Measurements from ENCODE around the gene RHOD. TPM values are rescaled to one million over a fixed set of nuclear protein-coding genes. Genes with fewer than 3 reads are reported as not detected.

The RHOD gene
- total and polyA plus RNA-seq, 2 of the 8 experiments (the other 6 are each of a cell fraction or from before 2014, with no cell fraction given): 12.1 to 17.6 TPM

DNA sequence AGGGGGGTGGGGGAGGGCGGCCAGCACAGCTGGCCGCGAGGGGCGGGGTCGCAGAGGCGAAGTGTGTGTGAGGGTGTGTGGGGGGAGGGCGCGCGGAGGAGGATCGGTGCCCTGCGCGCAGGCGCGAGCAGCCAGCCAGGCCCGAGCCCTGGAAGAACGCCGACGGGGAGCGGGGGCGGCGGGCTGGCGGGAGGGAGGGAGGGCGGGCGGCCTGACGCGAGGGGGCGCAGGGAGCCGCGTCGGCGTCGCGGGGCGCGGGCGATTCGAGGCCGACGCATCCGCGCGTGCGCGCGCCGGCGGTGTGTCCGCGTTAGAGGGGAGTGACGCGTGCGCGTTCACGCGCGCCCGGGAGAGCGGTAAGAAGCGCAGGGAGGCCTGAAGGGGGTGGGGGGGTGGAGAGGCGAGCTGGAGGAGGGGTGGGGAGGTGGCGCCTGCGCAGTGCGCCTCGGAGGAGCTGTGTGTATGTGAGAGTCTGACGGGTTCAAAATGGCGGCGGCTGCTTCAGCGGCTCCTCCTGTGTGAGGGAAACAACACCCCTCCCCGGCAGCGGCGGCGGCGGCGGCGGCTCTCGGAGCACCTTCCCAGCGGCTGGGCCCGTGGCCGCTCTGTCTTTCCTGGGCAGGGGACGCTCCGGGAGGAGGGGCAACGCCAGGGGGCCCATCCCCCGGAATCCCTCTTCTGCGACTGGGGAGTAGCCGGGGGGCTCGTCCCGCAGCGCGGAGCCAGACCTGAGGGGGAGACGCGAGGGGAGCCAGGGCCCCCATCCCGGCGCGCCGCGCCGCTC is 62.3 kb downstream of the RHOD start, which contains the start of gene KDM2A (continued):
- TF ChIP-seq SAP30 (IDR thresholded peaks at IDR 0.05; ENCODE audit: insufficient read depth, insufficient replicate concordance, low read length) (no peak), POLR2A (IDR thresholded peaks at IDR 0.05; ENCODE audit: control extremely low read depth in 1 of 2, low read depth in 2 of 2, low read length in 2 of 2) (peak; percentile 30 to 52; a peak in 2 of 3 replicates), RNF2 (IDR thresholded peaks at IDR 0.05; ENCODE audit: borderline replicate concordance, low read depth, low read length, missing control alignments, poor library complexity, severe bottlenecking) (no peak), POU5F1 (IDR thresholded peaks at IDR 0.05; ENCODE audit: low read depth, low read length) (no peak), CEBPB (IDR thresholded peaks at IDR 0.05; ENCODE audit: low read depth, low read length) (no peak), CTBP2 (IDR thresholded peaks at IDR 0.05; ENCODE audit: borderline replicate concordance, insufficient read depth, insufficient read length, low read length) (no peak), RFX5 (IDR thresholded peaks at IDR 0.05; ENCODE audit: borderline replicate concordance, low read depth, low read length) (no peak), JUND (IDR thresholded peaks at IDR 0.05; ENCODE audit: low read length) (no peak), TAF1 (IDR thresholded peaks at IDR 0.05; ENCODE audit: low read depth, low read length) (peak; percentile 84), POLR2AphosphoS5 (IDR thresholded peaks at IDR 0.05; ENCODE audit: low read depth, low read length) (peak; percentile 60; the same call in 1 of the 2 replicates), MAFK (IDR thresholded peaks at IDR 0.05; ENCODE audit: low read depth, low read length) (no peak), SIRT6 (IDR thresholded peaks at IDR 0.05; ENCODE audit: low read length) (no peak), KDM5A (IDR thresholded peaks at IDR 0.05; ENCODE audit: low read length) (0 out of 2 replicates have a peak, but pooled peaks have one; percentile 21), NANOG (IDR thresholded peaks at IDR 0.05; ENCODE audit: insufficient read depth, low read depth, low read length, poor library complexity, severe bottlenecking) (no peak), BCL11A (IDR thresholded peaks at IDR 0.05; ENCODE audit: low read depth in 2 of 2, low read length in 2 of 2) (no peak), GABPA (IDR thresholded peaks at IDR 0.05; ENCODE audit: borderline replicate concordance, insufficient read depth, low read length) (no peak), YY1 (IDR thresholded peaks at IDR 0.05; ENCODE audit: low read depth, low read length) (peak; percentile 93), SUZ12 (IDR thresholded peaks at IDR 0.05; ENCODE audit: low read length) (peak; percentile 68; the same call in 1 of the 2 replicates), KDM1A (IDR thresholded peaks at IDR 0.05; ENCODE audit: borderline replicate concordance, low read length) (no peak), SIN3A (conservative IDR thresholded peaks at IDR 0.05 in 1 of 2, IDR thresholded peaks at IDR 0.05 in 1 of 2; ENCODE audit: low read depth in 1 of 2, low read length in 2 of 2) (no peak; a peak in 1 of 4 replicates)
- TF ChIP-seq, protein P1, sequence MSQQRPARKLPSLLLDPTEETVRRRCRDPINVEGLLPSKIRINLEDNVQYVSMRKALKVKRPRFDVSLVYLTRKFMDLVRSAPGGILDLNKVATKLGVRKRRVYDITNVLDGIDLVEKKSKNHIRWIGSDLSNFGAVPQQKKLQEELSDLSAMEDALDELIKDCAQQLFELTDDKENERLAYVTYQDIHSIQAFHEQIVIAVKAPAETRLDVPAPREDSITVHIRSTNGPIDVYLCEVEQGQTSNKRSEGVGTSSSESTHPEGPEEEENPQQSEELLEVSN (IDR thresholded peaks at IDR 0.05): no peak
- TF ChIP-seq, protein P2, sequence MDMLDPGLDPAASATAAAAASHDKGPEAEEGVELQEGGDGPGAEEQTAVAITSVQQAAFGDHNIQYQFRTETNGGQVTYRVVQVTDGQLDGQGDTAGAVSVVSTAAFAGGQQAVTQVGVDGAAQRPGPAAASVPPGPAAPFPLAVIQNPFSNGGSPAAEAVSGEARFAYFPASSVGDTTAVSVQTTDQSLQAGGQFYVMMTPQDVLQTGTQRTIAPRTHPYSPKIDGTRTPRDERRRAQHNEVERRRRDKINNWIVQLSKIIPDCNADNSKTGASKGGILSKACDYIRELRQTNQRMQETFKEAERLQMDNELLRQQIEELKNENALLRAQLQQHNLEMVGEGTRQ (IDR thresholded peaks at IDR 0.05; ENCODE audit: low read length): no peak

All from H1 (cell line).